Stimulated activated naive CD8-positive, alpha-beta T cell treated with anti-CD3 and anti-CD28 coated beads, Interleukin-15, amount 100 ng/mL, for 72 hours (primary cell): ENCODE measurements around the gene CD180.
A peak's percentile ranks its signal among the peaks of the same experiment; 100 is the strongest.

Experiments used
- ATAC-seq: fragments of 150-1000 bp; cut with Tn5 transposase; 2 replicates; pipeline ENCODE4 v1.10.0; 2021; ENCODE audit warnings: mild to moderate bottlenecking, moderate library complexity
- DNase-seq, 2 donors: peaks; one replicate each; pipeline ENCODE4 v3.0.0; 2021 to 2022
- H3K27ac Mint-ChIP-seq, 2 donors: one replicate each; pipeline ENCODE4 v1.8.0; 2022; ENCODE audit warnings: mild to moderate bottlenecking in 2 of 2, mixed read lengths in 2 of 2, moderate library complexity in 2 of 2
- H3K27me3 Mint-ChIP-seq: one replicate; pipeline ENCODE4 v1.8.0; 2022; ENCODE audit warnings: mixed read lengths
- H3K4me1 Mint-ChIP-seq: one replicate; pipeline ENCODE4 v1.8.0; 2022; ENCODE audit warnings: mild to moderate bottlenecking, mixed read lengths
- H3K4me3 Mint-ChIP-seq, 2 donors: one replicate each; pipeline ENCODE4 v1.8.0; 2022; ENCODE audit warnings: mild to moderate bottlenecking in 2 of 2, mixed read lengths in 2 of 2, moderate library complexity in 1 of 2
- H3K9me3 Mint-ChIP-seq, 2 donors: one replicate each; pipeline ENCODE4 v1.8.0; 2022; ENCODE audit warnings: mixed read lengths in 2 of 2

The CD180 gene

GRCh38 chr5:67164856-67165525 is 31.6 kb downstream of the CD180 start:
- no peaks in the 10 kb centered on the region for H3K9me3 Mint-ChIP-seq
- ATAC-seq = no peak
- DNase-seq = no peak
- peak overlapping the region; percentile 84 to 86 for H3K4me3 Mint-ChIP-seq
- H3K27me3 Mint-ChIP-seq = no peaks in the 10 kb centered on the region
- peaks cover 77% of the 10 kb centered on the region for H3K4me1 Mint-ChIP-seq
- peak overlapping the region; percentile 95 to 98 for H3K27ac Mint-ChIP-seq

- Mint-ChIP-seq H3K4me1 (peaks cover 87% of the 10 kb centered on the region), H3K9me3 (no peaks in the 10 kb centered on the region), H3K27me3 (no peaks in the 10 kb centered on the region), H3K27ac (peak overlapping the region in 1 of 2 donors; percentile 98), H3K4me3 (no peak overlapping the region)
- ATAC-seq (no peak), DNase-seq (no peak)
Measured at GRCh38 chr5:67163863-67164595, 32.6 kb downstream of the CD180 start.

- Mint-ChIP-seq H3K4me3 (no peak overlapping the region), H3K4me1 (peaks cover 84% of the 10 kb centered on the region), H3K27me3 (no peaks in the 10 kb centered on the region), H3K9me3 (no peaks in the 10 kb centered on the region), H3K27ac (no peak overlapping the region)
- ATAC-seq (no peak), DNase-seq (no peak)
Measured at GRCh38 chr5:67163231-67163756, 33.3 kb downstream of the CD180 start.

GRCh38 chr5:67161767-67162166 is 34.8 kb downstream of the CD180 start:
- DNase-seq (no peak), ATAC-seq (no peak)
- Mint-ChIP-seq H3K9me3 (no peaks in the 10 kb centered on the region), H3K27me3 (no peaks in the 10 kb centered on the region), H3K27ac (no peak overlapping the region), H3K4me1 (peaks cover 78% of the 10 kb centered on the region), H3K4me3 (no peak overlapping the region)

GRCh38 chr5:67160985-67161384 is 35.6 kb downstream of the CD180 start:
- Mint-ChIP-seq H3K9me3 (no peaks in the 10 kb centered on the region), H3K4me1 (peaks cover 72% of the 10 kb centered on the region), H3K27ac (peak overlapping the region in 1 of 2 donors; percentile 19), H3K4me3 (peak overlapping the region; percentile 13 to 40), H3K27me3 (no peaks in the 10 kb centered on the region)
- DNase-seq = no peak
- ATAC-seq = no peak

GRCh38 chr5:67160272-67160671 is 36.3 kb downstream of the CD180 start:
- H3K4me3 Mint-ChIP-seq = no peak overlapping the region
- no peaks in the 10 kb centered on the region for H3K9me3 Mint-ChIP-seq
- peaks cover 65% of the 10 kb centered on the region for H3K4me1 Mint-ChIP-seq

GRCh38 chr5:67156976-67157583 is 39.5 kb downstream of the CD180 start:
- H3K4me3 Mint-ChIP-seq = no peak overlapping the region
- H3K9me3 Mint-ChIP-seq = no peaks in the 10 kb centered on the region
- peak in 1 of 2 donors; percentile 26 for DNase-seq
- H3K27ac Mint-ChIP-seq = no peak overlapping the region
- H3K27me3 Mint-ChIP-seq = no peaks in the 10 kb centered on the region
- peaks cover 46% of the 10 kb centered on the region for H3K4me1 Mint-ChIP-seq
- peak; percentile 68 for ATAC-seq

More at GRCh38 chr5:67160272-67160671, 36.3 kb downstream of the CD180 start:
- no peaks in the 10 kb centered on the region for H3K27me3 Mint-ChIP-seq
- no peak overlapping the region for H3K27ac Mint-ChIP-seq
- ATAC-seq = no peak
- DNase-seq = no peak

GRCh38 chr5:67154556-67155206 is 41.9 kb downstream of the CD180 start:
- Mint-ChIP-seq H3K9me3 (no peaks in the 10 kb centered on the region), H3K4me1 (peaks cover 23% of the 10 kb centered on the region), H3K27ac (no peak overlapping the region), H3K4me3 (no peak overlapping the region), H3K27me3 (no peaks in the 10 kb centered on the region)
- DNase-seq (no peak), ATAC-seq (no peak)

- peak overlapping the region in 1 of 2 donors; percentile 68 for H3K27ac Mint-ChIP-seq
- DNase-seq (no peak), ATAC-seq (no peak)
- peaks cover 16% of the 10 kb centered on the region for H3K4me1 Mint-ChIP-seq
- H3K27me3 Mint-ChIP-seq = no peaks in the 10 kb centered on the region
- no peaks in the 10 kb centered on the region for H3K9me3 Mint-ChIP-seq
- H3K4me3 Mint-ChIP-seq = no peak overlapping the region
Measured at GRCh38 chr5:67153292-67153691, 43.3 kb downstream of the CD180 start.

- ATAC-seq (no peak), DNase-seq (no peak)
- no peak overlapping the region for H3K4me3 Mint-ChIP-seq
- H3K9me3 Mint-ChIP-seq = no peaks in the 10 kb centered on the region
- H3K4me1 Mint-ChIP-seq = peaks cover 13% of the 10 kb centered on the region
- no peaks in the 10 kb centered on the region for H3K27me3 Mint-ChIP-seq
- H3K27ac Mint-ChIP-seq = no peak overlapping the region
Measured at GRCh38 chr5:67152400-67152799, 44.2 kb downstream of the CD180 start.

GRCh38 chr5:67149951-67150523 is 46.6 kb downstream of the CD180 start:
- no peak for DNase-seq
- no peak for ATAC-seq
- H3K27ac Mint-ChIP-seq = no peak overlapping the region

GRCh38 chr5:67149057-67149950 is 47.3 kb downstream of the CD180 start:
- Mint-ChIP-seq H3K4me3 (no peak overlapping the region), H3K27ac (no peak overlapping the region)

More at GRCh38 chr5:67149951-67150523, 46.6 kb downstream of the CD180 start:
- Mint-ChIP-seq H3K27me3 (no peaks in the 10 kb centered on the region), H3K9me3 (no peaks in the 10 kb centered on the region), H3K4me1 (peaks cover 8% of the 10 kb centered on the region), H3K4me3 (no peak overlapping the region)

GRCh38 chr5:67147760-67148159 is 48.8 kb downstream of the CD180 start:
- H3K9me3 Mint-ChIP-seq = no peaks in the 10 kb centered on the region
- peaks cover under 1% of the 10 kb centered on the region for H3K4me1 Mint-ChIP-seq
- DNase-seq = no peak

More at GRCh38 chr5:67149057-67149950, 47.3 kb downstream of the CD180 start:
- Mint-ChIP-seq H3K27me3 (no peaks in the 10 kb centered on the region), H3K9me3 (no peaks in the 10 kb centered on the region), H3K4me1 (peaks cover 8% of the 10 kb centered on the region)
- DNase-seq (no peak), ATAC-seq (no peak)

GRCh38 chr5:67146981-67147380 is 49.6 kb downstream of the CD180 start:
- no peak for ATAC-seq
- Mint-ChIP-seq H3K9me3 (no peaks in the 10 kb centered on the region), H3K27ac (no peak overlapping the region), H3K27me3 (no peaks in the 10 kb centered on the region), H3K4me3 (no peak overlapping the region), H3K4me1 (no peaks in the 10 kb centered on the region)
- no peak for DNase-seq

More at GRCh38 chr5:67147760-67148159, 48.8 kb downstream of the CD180 start:
- Mint-ChIP-seq H3K4me3 (no peak overlapping the region), H3K27ac (no peak overlapping the region), H3K27me3 (no peaks in the 10 kb centered on the region)
- ATAC-seq = no peak
